HK-2 (cell line): ENCODE data around the gene OR56A3.
"Not testable (repeated sequence)": the region's sequence is repeated elsewhere in the genome, so short reads cannot be mapped to it uniquely, and the experiment has no call there.

ENCODE experiments used
- DNase-seq: peaks from one replicate; pipeline ENCODE4 v3.0.0-alpha.2; 2018; ENCODE audit not compliant: unreplicated experiment

The OR56A3 gene, protein sequence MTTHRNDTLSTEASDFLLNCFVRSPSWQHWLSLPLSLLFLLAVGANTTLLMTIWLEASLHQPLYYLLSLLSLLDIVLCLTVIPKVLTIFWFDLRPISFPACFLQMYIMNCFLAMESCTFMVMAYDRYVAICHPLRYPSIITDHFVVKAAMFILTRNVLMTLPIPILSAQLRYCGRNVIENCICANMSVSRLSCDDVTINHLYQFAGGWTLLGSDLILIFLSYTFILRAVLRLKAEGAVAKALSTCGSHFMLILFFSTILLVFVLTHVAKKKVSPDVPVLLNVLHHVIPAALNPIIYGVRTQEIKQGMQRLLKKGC

DNA sequence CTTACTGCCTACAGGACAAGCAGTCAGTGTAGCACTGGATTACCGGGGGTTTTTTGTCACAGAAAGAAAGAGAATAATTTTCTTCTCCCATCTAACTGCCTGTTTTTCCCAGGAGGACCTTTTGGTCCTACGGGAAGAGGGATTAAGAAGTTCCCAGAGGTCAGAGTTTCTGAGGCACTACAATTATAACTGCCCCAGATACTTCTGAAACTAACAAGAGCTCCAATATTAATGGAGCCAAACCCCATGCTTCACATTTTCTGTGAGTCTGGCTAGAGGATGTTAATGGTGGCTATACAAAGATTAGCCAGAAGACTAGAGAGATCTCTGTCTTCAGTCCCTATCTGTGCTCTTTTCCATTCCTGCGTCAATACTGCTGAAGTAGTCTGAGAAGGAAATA, at the start of gene OR56A3:
OR56A3 (plus strand) TSS at position 301 of the 400 bp plus-strand sequence. CDS start 5,096 bp downstream, outside the sequence.
- DNase-seq = no peak

DNA sequence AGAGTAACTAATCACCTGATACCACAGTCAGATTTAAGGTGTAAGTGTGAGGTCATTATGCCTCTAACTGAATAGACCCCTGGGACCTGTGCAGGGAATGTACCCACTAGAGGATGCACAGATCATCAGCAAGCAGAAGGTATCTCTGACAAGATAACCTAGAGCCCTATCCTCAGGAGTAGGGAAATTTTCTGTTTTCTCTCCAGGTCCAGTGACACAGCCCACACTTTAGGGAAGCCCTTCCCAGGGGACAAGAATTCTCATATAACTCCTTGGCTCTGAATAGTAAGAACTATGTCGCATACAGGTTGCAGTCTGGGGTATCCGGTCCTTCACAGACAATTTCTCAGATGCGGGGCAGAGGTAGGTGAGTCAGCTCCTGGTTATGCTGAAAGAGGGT, 49.1 kb upstream of the OR56A3 start, which contains the start of gene OR52E5:
OR52E5 (plus strand) TSS at position 301 of the 400 bp plus-strand sequence. CDS start 7,569 bp downstream, outside the sequence.
- DNase-seq = no peak

GRCh38 chr11:5899534-5899933, 42.5 kb upstream of the OR56A3 start:
- DNase-seq = no peak

DNA sequence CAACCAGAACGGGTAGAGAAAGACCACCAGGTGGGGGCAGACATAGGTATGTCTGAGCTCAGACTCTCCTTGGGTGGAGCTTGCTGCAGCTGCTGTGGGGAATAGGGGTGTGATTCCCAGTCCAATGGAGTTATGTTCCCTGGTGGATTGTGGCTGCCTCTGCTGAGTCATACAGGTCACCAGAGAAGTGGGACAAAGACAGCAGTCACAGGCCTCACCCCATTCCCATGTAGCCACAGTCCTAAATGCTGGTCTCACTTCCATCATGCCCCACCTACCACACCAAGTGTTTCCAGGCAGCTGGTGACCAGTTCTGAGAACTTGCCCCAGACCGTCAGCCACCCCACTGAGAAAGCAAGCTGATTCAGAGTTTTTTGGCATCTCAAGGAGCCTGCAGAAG, 31.5 kb upstream of the OR56A3 start:
- no peak for DNase-seq

GRCh38 chr11:5922749-5923426, 19.2 kb upstream of the OR56A3 start:
- peak; percentile 24 for DNase-seq

GRCh38 chr11:5923427-5923776, 18.6 kb upstream of the OR56A3 start:
- no peak for DNase-seq

DNA sequence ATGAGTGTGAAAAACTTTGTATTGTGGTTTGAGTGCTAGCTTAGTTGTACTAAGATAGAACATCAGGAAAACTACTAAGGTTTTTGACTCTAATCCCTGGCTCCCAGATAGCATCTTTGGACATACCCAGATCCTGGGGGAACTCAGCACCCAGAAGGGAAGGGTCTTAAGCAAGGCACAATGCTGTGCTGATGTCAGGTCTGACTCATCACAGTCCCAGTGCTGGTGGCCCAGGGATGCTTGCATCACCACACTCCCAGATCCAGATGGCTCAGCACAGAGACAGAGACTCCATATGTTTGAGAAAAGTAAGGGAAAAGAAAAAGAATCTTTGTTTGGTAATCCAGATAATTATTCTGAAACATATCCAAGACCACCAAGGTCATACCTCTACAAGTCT, 18.3 kb upstream of the OR56A3 start:
- no peak for DNase-seq

DNA sequence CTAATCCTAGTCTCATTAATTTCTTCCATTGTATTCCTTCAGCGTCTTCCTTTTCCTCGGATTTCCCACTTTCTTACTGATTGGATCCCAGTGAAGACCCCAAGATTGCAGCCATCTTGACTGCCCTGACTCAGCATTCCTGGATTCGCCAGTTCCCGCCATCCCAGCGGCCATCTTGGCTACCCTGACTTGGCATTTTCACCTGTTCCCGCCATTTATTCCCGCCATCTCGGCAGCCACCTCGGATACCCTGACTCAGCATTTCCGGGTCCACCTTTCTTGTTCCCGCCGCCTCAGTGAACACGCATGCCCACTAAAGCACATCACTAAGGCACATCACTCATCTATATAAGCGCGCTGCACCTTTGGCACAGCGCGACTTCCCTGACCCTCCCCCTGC, 13.8 kb upstream of the OR56A3 start:
- no peak for DNase-seq

DNA sequence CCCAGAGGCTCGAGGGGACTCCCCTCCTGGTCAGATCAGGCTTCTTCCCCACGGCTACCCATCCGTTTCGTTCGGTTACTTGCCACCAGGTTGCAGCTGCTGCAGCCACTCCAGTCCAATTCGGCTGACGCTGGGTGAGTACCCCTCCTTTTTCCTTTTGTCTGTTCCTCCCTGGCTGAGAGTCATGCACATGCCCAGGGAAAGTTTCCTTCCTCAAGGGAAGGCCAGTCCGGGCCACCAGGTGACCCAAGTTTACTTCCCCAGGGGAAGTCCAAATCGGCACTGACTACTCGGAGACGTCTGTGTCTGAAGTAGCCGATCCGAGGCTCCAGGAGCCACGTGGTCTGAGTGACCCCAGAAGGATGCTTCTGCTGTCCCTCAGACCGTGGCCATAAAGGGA, 13.2 kb upstream of the OR56A3 start:
- no peak for DNase-seq

- DNase-seq = no peak
Observed at GRCh38 chr11:5929571-5930368, 12.3 kb upstream of the OR56A3 start.

DNA sequence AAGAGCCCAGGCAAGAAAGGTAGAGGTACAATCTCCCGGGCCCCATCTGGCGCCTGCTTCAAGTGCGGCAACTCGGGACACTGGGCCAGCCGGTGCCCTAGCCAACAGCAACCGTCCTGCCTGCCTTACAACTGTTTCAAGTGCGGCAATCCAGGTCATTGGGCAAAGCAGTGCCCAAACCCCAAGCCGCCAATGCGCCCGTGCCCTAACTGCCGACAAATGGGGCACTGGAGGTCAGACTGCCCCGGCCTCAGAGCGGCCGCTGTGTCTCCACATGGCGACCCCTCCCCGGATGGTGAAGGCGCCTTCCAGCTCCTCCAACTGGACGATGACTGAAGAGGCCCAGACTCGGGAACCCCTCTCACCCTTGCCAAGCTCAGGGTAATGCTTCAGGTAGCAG, 11.4 kb upstream of the OR56A3 start:
- DNase-seq = no peak

GRCh38 chr11:5931061-5931460, 11.0 kb upstream of the OR56A3 start:
- DNase-seq = no peak

DNA sequence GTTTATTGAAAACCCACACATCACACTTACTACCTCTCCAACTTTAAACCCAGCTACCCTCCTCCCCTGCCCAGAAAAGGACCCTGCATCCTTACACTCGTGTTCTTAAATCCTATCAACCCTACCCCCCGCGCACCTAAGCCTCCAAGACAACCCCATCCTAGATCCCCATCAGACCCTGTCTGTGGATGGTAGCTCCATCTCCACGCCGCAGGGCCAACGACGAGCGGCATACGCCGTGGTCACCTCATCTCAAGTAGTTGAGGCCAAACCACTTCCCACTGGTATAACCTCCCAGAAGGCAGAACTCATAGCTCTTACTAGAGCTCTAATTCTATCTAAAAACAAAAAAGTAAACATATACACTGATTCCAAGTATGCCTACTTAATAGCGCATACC, 9.4 kb upstream of the OR56A3 start:
- no peak for DNase-seq

- DNase-seq = no peak
Observed at GRCh38 chr11:5933116-5933515, 8.9 kb upstream of the OR56A3 start.

DNA sequence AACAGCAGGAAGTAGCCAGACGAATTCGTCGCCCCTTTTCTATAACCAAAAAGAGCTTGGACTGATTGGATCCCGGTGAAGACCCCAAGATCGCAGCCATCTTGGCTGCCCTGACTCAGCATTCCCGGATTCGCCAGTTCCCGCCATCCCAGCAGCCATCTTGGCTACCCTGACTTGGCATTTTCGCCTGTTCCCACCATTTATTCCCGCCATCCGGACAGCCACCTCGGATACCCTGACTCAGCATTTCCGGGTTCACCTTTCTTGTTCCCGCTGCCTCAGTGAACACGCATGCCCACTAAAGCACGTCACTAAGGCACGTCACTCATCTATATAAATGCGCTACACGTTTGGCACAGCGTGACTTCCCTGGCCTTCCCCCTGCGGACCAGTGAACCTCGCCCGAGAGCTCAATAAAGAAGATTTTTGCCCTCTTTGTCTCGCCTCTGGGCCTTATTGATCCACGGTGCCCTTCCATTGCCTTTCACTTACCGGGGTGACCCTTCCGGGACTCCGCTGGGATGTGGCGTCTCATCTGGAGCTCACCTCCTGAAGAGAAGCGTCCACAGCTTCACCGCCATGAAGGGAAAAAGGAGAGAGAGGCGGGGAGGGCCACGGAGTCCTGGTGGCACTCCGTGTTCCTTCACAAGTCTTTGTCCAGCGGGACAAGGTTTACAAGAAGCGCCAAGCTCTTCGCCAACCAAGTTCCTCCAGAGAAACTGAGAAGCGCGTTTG, 4.0 kb upstream of the OR56A3 start:
- no peak for DNase-seq

- DNase-seq = no peak
Observed at GRCh38 chr11:5938603-5938965, 3.5 kb upstream of the OR56A3 start.

GRCh38 chr11:5940748-5941147, 1.3 kb upstream of the OR56A3 start:
- no peak for DNase-seq

- DNase-seq = no peak
Observed at GRCh38 chr11:5955586-5955985, 13.5 kb downstream of the OR56A3 start.

- DNase-seq = not testable (repeated sequence)
Observed at GRCh38 chr11:5960704-5961320, 18.8 kb downstream of the OR56A3 start.

DNA sequence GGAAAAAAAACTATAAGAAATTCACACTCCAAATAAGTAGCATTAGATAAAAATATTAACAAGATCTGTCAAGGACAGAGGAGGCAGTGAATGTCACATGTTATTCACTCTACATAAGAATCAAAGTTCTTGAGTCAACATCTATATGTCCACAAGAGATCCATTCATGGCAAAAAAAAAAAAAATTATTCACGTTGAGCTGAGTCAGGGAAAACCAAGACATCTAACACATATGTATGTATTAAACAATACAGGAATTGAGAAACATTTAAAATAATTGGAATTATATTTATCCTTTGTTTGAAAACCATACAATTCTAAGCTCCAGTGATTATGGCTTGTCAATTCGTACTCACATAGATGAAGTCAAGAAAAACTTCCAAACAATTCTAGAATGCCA, 24.9 kb downstream of the OR56A3 start:
- DNase-seq = no peak

GRCh38 chr11:5967708-5968107, 25.7 kb downstream of the OR56A3 start:
- DNase-seq = no peak

GRCh38 chr11:5968394-5968793, 26.3 kb downstream of the OR56A3 start, which contains the start of gene OR56A5:
Gene OR56A5, minus strand, starts transcription at chr11:5968494. Its CDS starts 0 bp downstream, at chr11:5968494.
- DNase-seq = no peak
